Activated CD8-positive, alpha-beta memory T cell treated with anti-CD3 and anti-CD28 coated beads, Interleukin-2, amount 50 U/mL, for 4 hours (primary cell): ENCODE measurements around the gene ING4.

Experiments used
- DNase-seq: peaks from one replicate; pipeline ENCODE4 v3.0.0-alpha.2; 2020

Gene ING4

DNA sequence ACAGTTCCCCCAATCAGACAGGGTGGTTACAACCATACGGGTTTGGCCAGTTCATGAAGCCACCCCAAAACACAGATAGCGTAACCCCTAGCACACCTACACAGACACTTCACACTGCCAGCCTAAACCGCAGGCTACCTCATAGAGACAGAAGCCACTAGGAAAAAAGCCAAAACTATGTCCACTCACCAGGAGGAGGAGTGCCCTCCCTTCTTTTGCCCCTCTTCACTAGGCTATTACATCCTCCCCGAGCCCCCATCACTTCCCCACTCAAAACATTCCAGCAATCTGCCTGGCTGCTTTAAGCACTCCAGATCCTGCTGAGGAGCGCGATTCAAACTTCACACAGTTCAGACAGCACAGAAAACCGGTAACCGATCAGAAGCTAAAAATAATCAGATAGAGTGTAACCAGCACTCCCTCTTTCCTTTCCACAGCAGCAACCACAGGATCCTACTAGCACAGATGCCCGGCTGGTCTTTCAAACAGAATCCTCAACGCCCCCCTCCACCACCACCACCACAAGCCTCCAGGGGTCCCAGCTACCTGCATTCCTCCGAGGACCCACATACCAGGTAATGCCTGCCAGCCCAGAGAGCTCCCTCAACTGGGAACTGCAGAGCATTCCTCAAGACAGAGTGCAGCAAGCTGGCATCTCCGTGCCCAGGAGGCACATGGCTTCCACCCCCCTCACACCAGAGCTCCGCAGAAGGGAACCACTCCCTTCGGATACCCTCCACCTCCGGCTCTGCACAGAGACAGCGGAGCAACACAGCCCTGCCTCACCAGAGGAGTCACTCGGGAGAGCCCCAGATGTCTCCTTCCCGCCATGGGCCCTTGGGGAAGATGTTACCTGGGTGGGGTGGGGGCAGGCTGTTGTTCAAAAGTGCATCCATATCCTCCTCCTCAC is 57.2 kb downstream of the ING4 start:
- peak; percentile 33 for DNase-seq

DNA sequence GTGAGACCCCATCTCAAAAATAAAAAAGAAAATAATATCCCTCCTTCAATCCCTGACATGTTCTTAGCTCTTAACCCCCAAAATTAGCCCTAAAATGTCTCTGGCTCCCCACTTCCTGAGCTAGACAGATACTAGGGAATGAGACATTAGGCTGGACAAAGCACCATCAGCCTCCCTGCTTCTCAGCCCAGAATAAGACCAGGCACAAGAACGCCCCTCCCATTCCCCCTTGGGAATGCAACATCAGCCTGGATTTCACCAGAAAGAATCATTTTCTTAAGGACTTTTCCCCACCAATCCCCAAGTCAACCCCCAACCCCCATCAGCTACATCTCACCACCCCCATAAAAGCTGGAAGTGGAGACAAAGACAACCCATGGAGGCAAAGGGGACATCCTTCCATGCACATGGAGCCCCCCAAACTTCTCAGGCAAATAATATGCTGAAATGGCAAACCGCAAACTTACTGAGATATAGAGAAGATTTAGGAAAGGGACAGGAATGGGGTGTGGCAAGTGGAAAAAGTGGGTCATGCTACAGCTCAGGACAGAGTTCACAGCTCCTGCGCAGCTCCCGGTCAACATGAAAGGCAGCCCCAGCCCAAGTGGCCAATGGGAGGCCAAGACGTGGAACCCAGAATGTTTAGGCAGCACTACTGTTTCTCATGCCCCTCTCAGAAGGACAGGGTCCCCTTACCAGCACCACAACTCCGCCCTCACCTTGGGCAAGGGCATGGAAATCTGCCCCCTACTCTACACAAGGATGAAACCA is 58.5 kb downstream of the ING4 start:
- no peak for DNase-seq

- DNase-seq: peak; percentile 30
Measured at GRCh38 chr12:6603095-6603567, 59.8 kb downstream of the ING4 start.

- no peak for DNase-seq
Measured at GRCh38 chr12:6602526-6602925, 60.4 kb downstream of the ING4 start.
